Hepatocyte (in vitro differentiated cells): ENCODE results near the gene FAM234A.

Experiments
- EZH2 ChIP-seq: fragments of 200-600 bp; sonication (generic); IDR thresholded peaks from 2 replicates; pipeline ENCODE4 v1.6.1; 2016; ENCODE audit warnings: antibody characterized with exemption, mild to moderate bottlenecking, borderline replicate concordance
- EZH2phosphoT487 ChIP-seq: fragments of 200-600 bp; sonication (generic); IDR thresholded peaks from one replicate; pipeline ENCODE4 v1.6.1; 2018; ENCODE audit warnings: antibody characterized with exemption, mild to moderate bottlenecking, low read depth, moderate library complexity; ENCODE audit not compliant: unreplicated experiment, severe bottlenecking
- TF ChIP-seq, protein P1 (sequence below): fragments of 200-600 bp; sonication (generic); IDR thresholded peaks from 2 replicates; pipeline ENCODE4 v1.5.1; 2016; ENCODE audit warnings: antibody characterized with exemption, mild to moderate bottlenecking; ENCODE audit not compliant: poor library complexity

GRCh38 chr16:234468-235305, at the start of gene FAM234A:
- TF ChIP-seq, protein P1, sequence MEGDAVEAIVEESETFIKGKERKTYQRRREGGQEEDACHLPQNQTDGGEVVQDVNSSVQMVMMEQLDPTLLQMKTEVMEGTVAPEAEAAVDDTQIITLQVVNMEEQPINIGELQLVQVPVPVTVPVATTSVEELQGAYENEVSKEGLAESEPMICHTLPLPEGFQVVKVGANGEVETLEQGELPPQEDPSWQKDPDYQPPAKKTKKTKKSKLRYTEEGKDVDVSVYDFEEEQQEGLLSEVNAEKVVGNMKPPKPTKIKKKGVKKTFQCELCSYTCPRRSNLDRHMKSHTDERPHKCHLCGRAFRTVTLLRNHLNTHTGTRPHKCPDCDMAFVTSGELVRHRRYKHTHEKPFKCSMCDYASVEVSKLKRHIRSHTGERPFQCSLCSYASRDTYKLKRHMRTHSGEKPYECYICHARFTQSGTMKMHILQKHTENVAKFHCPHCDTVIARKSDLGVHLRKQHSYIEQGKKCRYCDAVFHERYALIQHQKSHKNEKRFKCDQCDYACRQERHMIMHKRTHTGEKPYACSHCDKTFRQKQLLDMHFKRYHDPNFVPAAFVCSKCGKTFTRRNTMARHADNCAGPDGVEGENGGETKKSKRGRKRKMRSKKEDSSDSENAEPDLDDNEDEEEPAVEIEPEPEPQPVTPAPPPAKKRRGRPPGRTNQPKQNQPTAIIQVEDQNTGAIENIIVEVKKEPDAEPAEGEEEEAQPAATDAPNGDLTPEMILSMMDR: peak; percentile 57
- TF ChIP-seq EZH2 (no peak), EZH2phosphoT487 (no peak)
